H54 (cell line): ENCODE results near the gene DPP10.

Experiments used
- DNase-seq: peaks from one replicate; pipeline ENCODE4 v3.0.0; 2011; ENCODE audit warnings: low spot score, mixed read lengths; ENCODE audit not compliant: insufficient read length
- FAIRE-seq: peaks from 3 replicates; lab custom pipeline; 2011; peaks lifted over from hg19 to GRCh38; lab: Jason Lieb, UNC
- POLR2A ChIP-seq: IDR thresholded peaks from 2 replicates; pipeline ENCODE4 v1.6.1; 2011; ENCODE audit warnings: low read depth, mild to moderate bottlenecking, low read length

DPP10 gene

DNA sequence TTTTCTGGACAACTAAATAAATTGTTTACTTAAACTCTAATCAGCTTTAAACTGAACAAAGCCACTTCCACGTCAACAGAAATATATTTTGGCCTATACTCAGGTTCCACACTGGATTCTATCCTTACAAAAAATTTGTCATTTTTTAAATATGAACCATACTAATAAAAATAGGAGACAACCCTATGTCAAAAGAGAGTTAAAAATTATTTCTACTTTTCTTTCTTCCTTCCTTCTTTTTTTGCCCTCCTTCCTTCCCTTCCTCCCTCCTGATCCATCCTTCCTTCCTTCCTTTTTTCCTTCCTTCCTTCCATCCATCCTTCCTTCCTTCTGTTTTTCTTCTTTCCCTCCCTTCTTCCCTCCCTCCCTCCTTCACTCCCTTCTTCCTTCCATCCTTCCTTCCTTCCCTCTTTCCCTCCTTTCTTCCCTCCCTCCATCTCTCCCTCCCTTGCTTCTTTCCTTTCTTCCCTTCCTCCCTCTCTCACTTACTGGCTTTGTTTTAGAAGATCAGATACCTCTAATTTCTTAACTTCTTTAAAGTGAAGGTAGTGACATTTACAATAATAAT lies 1444.9 kb downstream of the DPP10 start:
- TF ChIP-seq POLR2A = no peak
- FAIRE-seq (no peak), DNase-seq (no peak)
